SU-DHL-6 (cell line): ENCODE results near the gene GLUD1.
"Not testable (repeated sequence)": the region's sequence is repeated elsewhere in the genome, so short reads cannot be mapped to it uniquely, and the experiment has no call there.

Experiments used
- EZH2phosphoT487 ChIP-seq: fragments of 200-600 bp; sonication (generic), shearing (Covaris generic); conservative IDR thresholded peaks from 2 replicates; pipeline ENCODE4 v1.6.1; 2018; ENCODE audit warnings: mild to moderate bottlenecking, antibody characterized with exemption, low read length, moderate library complexity, mixed read lengths
- TF ChIP-seq, protein P1 (sequence below): fragments of 200-600 bp; sonication (generic); IDR thresholded peaks from one replicate; pipeline ENCODE4 v1.5.1; 2017; ENCODE audit warnings: antibody characterized with exemption, mild to moderate bottlenecking, low read length, moderate library complexity; ENCODE audit not compliant: insufficient read depth, poor library complexity, severe bottlenecking

DNA sequence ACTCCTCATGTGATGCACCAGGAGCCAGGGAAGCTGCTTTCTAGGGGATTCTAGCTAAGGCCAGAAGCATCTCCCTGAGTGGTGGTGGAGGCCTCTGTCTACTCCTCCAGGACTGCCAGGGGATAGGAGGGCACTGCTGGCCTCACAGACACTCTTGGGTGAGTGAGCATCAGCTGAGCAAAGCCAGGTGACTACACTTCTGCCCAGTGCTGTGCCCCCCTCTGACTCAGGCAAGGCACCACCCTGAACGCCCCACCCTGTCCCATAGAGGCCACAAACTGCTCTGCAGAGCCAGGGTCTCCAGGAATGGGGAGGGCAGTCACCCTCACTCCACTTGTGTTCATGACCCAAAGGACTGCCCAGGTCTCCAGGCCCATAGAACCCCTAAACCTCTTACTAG is 75.1 kb downstream of the GLUD1 start:
- TF ChIP-seq, protein P1, sequence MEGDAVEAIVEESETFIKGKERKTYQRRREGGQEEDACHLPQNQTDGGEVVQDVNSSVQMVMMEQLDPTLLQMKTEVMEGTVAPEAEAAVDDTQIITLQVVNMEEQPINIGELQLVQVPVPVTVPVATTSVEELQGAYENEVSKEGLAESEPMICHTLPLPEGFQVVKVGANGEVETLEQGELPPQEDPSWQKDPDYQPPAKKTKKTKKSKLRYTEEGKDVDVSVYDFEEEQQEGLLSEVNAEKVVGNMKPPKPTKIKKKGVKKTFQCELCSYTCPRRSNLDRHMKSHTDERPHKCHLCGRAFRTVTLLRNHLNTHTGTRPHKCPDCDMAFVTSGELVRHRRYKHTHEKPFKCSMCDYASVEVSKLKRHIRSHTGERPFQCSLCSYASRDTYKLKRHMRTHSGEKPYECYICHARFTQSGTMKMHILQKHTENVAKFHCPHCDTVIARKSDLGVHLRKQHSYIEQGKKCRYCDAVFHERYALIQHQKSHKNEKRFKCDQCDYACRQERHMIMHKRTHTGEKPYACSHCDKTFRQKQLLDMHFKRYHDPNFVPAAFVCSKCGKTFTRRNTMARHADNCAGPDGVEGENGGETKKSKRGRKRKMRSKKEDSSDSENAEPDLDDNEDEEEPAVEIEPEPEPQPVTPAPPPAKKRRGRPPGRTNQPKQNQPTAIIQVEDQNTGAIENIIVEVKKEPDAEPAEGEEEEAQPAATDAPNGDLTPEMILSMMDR = not testable (repeated sequence)
- TF ChIP-seq EZH2phosphoT487 = not testable (repeated sequence)
